Parathyroid adenoma (tissue), 2 donors: Measurements from ENCODE around the gene IMPG1.

Experiments
- H2AFZ ChIP-seq: fragments of 300-600 bp; sonication (generic); one replicate; pipeline ENCODE4 v1.7.0; 2017; ENCODE audit warnings: antibody characterized with exemption, mild to moderate bottlenecking
- H3K27ac ChIP-seq: fragments of 300-600 bp; sonication (generic); one replicate; pipeline ENCODE4 v1.7.0; 2017
- H3K27me3 ChIP-seq: fragments of 300-600 bp; sonication (generic); one replicate; pipeline ENCODE4 v1.7.0; 2017; ENCODE audit warnings: low read length; ENCODE audit not compliant: control insufficient read depth, insufficient read depth
- H3K36me3 ChIP-seq: fragments of 300-600 bp; sonication (generic); one replicate; pipeline ENCODE4 v1.7.0; 2017; ENCODE audit warnings: low read length; ENCODE audit not compliant: control insufficient read depth, insufficient read depth
- H3K4me1 ChIP-seq: fragments of 300-600 bp; sonication (generic); one replicate; pipeline ENCODE4 v1.7.0; 2017; ENCODE audit warnings: control low read depth
- H3K4me2 ChIP-seq: fragments of 300-600 bp; sonication (generic); one replicate; pipeline ENCODE4 v1.7.0; 2017; ENCODE audit warnings: low read length
- H3K4me3 ChIP-seq: fragments of 300-600 bp; sonication (generic); one replicate; pipeline ENCODE4 v1.7.0; 2017; ENCODE audit warnings: low read depth, low read length
- H3K79me2 ChIP-seq: fragments of 300-600 bp; sonication (generic); one replicate; pipeline ENCODE4 v1.7.0; 2017; ENCODE audit warnings: control low read depth
- H3K9ac ChIP-seq: fragments of 300-600 bp; sonication (generic); one replicate; pipeline ENCODE4 v1.7.0; 2017; ENCODE audit warnings: mild to moderate bottlenecking
- H3K9me3 ChIP-seq: fragments of 300-600 bp; sonication (generic); one replicate; pipeline ENCODE4 v1.7.0; 2017; ENCODE audit warnings: low read length; ENCODE audit not compliant: control insufficient read depth
- TF ChIP-seq, protein P1 (sequence below): fragments of 300-600 bp; sonication (generic); IDR thresholded peaks from one replicate; pipeline ENCODE4 v1.7.0; 2017; ENCODE audit warnings: antibody characterized with exemption, mild to moderate bottlenecking
- donor health status: primary hyperparathyroidism.

IMPG1 gene

DNA sequence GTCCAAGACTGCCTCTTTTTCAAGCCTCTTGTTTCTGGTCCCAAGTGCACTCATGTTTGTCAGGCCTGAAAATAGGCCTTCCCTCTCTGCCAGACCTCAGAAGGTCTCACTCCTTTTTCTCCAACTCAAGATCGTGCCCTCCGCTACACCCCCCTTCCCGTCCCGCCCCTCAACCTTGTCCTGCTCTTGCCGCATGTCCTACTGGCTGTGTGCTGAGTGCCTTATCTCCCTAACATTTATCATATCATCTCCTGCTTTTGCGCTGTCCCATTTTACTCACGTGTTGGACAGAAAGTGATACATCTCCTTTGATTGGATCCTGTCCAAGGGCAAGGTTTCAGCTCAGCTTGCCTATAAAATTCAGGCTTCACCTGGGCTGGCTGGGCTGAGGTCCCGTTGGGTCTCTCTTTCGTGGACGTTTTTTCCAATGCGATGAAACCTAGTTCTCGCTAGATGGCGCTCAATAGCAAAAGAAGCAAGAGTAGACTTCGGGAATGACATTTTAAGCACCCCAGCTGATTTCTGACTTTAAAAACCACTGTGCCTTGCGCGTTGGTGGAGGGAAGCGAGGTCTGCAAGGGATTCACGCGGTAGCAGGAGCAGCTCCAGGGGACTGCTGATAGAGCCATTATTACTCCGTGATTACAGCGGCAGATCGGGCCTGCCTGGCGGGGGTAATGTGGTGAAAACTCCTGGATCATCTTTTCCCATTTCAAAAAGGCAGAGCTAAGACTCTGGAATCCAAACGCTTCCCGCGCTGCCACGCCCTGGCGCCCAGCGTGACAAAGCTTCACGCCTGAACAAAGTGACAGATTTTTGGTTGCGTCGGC, 137.6 kb downstream of the IMPG1 start:
- Histone ChIP-seq H3K9me3 (no peaks in the 10 kb centered on the region), H3K27me3 (no peaks in the 10 kb centered on the region), H3K4me3 (no peak overlapping the region), H3K9ac (no peak overlapping the region), H3K4me1 (no peaks in the 10 kb centered on the region), H2AFZ (peak overlapping the region; percentile 83), H3K79me2 (no peaks in the 10 kb centered on the region), H3K36me3 (no peaks in the 10 kb centered on the region), H3K4me2 (peak overlapping the region; percentile 92), H3K27ac (no peak overlapping the region)
- TF ChIP-seq, protein P1, sequence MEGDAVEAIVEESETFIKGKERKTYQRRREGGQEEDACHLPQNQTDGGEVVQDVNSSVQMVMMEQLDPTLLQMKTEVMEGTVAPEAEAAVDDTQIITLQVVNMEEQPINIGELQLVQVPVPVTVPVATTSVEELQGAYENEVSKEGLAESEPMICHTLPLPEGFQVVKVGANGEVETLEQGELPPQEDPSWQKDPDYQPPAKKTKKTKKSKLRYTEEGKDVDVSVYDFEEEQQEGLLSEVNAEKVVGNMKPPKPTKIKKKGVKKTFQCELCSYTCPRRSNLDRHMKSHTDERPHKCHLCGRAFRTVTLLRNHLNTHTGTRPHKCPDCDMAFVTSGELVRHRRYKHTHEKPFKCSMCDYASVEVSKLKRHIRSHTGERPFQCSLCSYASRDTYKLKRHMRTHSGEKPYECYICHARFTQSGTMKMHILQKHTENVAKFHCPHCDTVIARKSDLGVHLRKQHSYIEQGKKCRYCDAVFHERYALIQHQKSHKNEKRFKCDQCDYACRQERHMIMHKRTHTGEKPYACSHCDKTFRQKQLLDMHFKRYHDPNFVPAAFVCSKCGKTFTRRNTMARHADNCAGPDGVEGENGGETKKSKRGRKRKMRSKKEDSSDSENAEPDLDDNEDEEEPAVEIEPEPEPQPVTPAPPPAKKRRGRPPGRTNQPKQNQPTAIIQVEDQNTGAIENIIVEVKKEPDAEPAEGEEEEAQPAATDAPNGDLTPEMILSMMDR, result peak; percentile 69

DNA sequence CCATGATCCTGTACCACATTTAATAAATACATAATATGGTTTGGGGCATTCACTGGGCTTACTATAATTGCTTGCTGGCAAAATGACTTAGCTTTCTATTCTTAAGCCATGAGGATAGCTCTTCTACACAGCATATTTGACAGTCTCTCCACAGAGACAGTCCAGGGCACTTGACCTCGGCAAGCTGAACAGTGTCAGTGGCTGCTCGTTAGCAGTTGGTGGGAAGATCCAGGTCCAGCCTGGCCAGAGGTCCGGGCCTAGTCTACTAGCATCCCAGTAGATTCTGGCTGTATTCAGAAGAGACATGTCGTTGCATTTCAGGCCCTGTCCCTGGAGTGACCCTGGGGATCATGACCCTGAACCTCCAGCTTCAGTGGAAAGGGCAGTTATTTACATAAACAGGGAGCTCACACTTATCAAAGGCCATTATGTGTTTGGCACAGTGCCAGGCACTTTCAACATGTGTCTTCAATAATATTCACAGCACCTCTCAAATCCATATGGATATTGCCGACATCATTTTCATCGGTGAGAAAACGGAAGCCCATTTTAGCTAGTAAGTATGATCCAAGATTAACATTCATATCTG, 139.0 kb downstream of the IMPG1 start:
- Histone ChIP-seq H3K9ac (no peak overlapping the region), H2AFZ (no peak overlapping the region), H3K4me1 (no peaks in the 10 kb centered on the region), H3K4me2 (no peak overlapping the region), H3K9me3 (no peaks in the 10 kb centered on the region), H3K4me3 (no peak overlapping the region), H3K36me3 (no peaks in the 10 kb centered on the region), H3K27ac (no peak overlapping the region), H3K79me2 (no peaks in the 10 kb centered on the region), H3K27me3 (no peaks in the 10 kb centered on the region)
- TF ChIP-seq, protein P1, result no peak

DNA sequence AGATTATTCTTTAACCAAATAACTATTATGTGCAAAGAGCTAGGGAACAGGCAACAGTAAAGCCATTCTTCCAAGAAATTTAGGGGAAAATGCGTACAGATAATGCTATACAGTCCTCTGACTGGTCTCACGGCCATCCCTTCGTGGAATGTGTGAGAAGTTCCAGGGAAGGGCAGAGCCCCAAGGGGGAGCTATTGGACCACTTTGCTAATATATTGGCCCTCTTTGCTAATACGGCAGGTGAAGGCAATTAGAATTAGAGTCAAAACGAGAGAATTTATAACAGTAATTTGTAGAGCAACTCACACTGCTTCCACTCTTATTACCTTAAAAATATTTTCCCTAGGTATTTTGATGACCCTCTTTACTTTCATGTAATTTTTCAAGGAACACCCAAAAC, 140.4 kb downstream of the IMPG1 start:
- Histone ChIP-seq H3K9me3 (no peaks in the 10 kb centered on the region), H3K4me3 (no peak overlapping the region), H3K27me3 (no peaks in the 10 kb centered on the region), H2AFZ (no peak overlapping the region), H3K79me2 (no peaks in the 10 kb centered on the region), H3K4me2 (no peak overlapping the region), H3K36me3 (no peaks in the 10 kb centered on the region), H3K27ac (no peak overlapping the region), H3K4me1 (no peaks in the 10 kb centered on the region), H3K9ac (no peak overlapping the region)
- TF ChIP-seq, protein P1, result no peak

DNA sequence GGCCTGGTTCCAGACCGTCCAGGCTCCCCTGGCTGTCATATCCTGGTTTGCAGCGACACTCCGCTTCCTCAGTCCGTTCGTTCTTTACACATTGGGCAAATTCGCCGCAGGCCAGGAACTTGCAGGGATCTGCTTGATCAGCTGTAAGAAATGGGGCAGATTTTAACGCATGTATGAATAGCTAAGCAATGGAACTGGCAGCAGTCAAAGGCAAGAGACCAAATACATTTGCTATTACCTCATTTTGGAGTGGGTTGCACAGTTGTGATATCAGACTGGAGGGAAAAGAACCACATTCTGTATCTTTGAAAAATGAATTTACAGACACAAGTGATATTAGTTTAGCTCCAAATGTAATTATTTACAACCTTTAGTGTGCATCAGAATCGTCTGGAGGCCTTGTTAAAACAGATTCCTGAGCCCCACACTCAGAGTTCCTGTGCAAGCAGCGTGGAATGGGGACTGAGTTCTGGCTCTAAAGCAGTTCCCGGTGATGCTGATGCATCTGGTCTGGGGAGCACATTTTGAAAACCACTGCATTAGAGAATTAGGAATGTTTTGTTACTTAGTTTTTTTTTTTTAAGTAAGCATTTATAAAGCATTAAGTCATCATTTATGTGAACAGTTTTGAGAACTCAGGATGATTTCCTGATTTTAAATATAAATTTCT, 141.3 kb downstream of the IMPG1 start:
- Histone ChIP-seq H3K27me3 (no peaks in the 10 kb centered on the region), H3K4me1 (no peaks in the 10 kb centered on the region), H3K79me2 (no peaks in the 10 kb centered on the region), H2AFZ (no peak overlapping the region), H3K9me3 (no peaks in the 10 kb centered on the region), H3K9ac (no peak overlapping the region), H3K27ac (no peak overlapping the region), H3K36me3 (no peaks in the 10 kb centered on the region), H3K4me2 (no peak overlapping the region), H3K4me3 (no peak overlapping the region)
- TF ChIP-seq, protein P1, result no peak
